Adrenal gland (tissue), 5 donors: Measurements from ENCODE around the gene CD34.

Experiments
- POLR2A ChIP-seq, 2 donors: fragments of 450-650 bp; IDR thresholded peaks; one replicate each; pipeline ENCODE4 v1.6.1; 2017; ENCODE audit warnings: antibody characterized with exemption in 2 of 2, mild to moderate bottlenecking in 2 of 2, moderate library complexity in 1 of 2
- TF ChIP-seq, protein P1 (sequence below), 6 experiments: fragments of 450-650 bp in 4 of 6; fragments of 200-600 bp in 2 of 6; sonication (generic) in 1 of 6; IDR thresholded peaks; 1 replicate in 5 of 6; 2 replicates in 1 of 6; pipeline versions ENCODE4 v1.5.1 to v1.8.0; 2016 to 2021; ENCODE audit warnings: antibody characterized with exemption in 6 of 6, mild to moderate bottlenecking in 2 of 6, moderate library complexity in 1 of 6
- donor health status: DM: no; HTN: no; CAD: no.

- TF ChIP-seq, protein P1, sequence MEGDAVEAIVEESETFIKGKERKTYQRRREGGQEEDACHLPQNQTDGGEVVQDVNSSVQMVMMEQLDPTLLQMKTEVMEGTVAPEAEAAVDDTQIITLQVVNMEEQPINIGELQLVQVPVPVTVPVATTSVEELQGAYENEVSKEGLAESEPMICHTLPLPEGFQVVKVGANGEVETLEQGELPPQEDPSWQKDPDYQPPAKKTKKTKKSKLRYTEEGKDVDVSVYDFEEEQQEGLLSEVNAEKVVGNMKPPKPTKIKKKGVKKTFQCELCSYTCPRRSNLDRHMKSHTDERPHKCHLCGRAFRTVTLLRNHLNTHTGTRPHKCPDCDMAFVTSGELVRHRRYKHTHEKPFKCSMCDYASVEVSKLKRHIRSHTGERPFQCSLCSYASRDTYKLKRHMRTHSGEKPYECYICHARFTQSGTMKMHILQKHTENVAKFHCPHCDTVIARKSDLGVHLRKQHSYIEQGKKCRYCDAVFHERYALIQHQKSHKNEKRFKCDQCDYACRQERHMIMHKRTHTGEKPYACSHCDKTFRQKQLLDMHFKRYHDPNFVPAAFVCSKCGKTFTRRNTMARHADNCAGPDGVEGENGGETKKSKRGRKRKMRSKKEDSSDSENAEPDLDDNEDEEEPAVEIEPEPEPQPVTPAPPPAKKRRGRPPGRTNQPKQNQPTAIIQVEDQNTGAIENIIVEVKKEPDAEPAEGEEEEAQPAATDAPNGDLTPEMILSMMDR (IDR thresholded peaks at IDR 0.05), result no peak
- TF ChIP-seq POLR2A (IDR thresholded peaks at IDR 0.05), result no peak
These were observed 26.3 kb upstream of the CD34 start for GRCh38 chr1:207937204-207937603.
